HUDEP-2 (cell line): Measurements from ENCODE around the gene BRSK1.

Source experiments
- DNase-seq, 76 experiments: peaks; one replicate each; lab custom pipeline; 2025; ENCODE audit not compliant: unreplicated experiment in 76 of 76; lab: John Stamatoyannopoulos, UW

BRSK1 gene

DNA sequence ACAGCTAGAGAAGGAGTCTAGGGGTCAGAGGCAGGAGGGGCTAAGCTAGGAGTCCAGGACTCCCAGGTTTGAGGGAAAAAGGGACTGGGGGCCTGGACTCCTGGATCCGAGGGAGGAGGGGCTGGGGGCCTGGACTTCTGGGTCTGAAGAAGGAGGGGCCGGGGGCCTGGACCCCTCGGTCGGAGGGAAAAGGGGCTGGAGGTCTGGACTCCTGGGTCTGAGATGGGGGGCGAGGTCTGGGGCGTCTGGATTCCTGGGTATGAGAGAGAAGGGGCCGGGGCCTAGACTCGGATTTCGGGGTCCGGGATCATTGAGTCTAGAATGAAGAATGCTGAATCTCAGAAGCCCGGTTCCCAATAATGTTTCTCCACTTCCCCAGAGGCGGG is 18.5 kb downstream of the BRSK1 start:
- DNase-seq, result no peak

DNA sequence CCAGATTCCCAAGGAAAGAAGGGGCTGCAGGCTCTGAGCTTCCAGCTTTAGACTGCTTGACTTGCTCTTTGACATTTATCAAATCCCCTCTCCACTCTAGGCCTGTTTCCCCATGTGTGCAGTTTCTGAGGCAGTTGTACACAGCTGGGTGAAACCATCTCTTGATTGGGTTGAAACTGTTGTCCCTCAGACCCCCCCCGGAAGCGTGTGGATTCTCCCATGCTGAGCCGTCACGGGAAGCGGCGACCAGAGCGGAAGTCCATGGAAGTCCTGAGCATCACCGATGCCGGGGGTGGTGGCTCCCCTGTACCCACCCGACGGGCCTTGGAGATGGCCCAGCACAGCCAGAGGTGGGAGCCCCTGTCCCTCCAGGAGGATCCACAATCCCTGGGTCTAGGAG is 19.7 kb downstream of the BRSK1 start:
- DNase-seq, result no peak

DNA sequence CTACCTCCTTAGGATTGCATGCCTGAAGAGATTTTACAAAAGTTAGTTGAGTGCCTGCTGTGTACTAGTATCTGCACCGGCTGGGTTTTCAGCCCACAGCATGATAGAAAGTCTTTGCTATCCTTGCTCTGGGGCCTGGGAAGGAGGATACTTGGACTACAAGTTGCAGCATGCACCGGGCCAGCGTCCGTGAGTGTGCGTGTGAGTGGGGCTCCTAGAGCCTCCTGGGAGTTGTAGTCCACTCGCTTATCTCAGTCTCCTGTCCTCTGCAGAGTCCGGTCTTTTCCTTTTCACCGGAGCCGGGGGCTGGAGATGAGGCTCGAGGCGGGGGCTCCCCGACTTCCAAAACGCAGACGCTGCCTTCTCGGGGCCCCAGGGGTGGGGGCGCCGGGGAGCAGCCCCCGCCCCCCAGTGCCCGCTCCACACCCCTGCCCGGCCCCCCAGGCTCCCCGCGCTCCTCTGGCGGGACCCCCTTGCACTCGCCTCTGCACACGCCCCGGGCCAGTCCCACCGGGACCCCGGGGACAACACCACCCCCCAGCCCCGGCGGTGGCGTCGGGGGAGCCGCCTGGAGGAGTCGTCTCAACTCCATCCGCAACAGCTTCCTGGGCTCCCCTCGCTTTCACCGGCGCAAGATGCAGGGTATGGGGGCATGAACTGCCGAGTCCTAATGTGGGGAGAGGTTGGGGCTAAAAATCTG is 20.6 kb downstream of the BRSK1 start:
- DNase-seq, result peak in 45 of 76 experiments; percentile 15 to 67 (median 40)

DNA sequence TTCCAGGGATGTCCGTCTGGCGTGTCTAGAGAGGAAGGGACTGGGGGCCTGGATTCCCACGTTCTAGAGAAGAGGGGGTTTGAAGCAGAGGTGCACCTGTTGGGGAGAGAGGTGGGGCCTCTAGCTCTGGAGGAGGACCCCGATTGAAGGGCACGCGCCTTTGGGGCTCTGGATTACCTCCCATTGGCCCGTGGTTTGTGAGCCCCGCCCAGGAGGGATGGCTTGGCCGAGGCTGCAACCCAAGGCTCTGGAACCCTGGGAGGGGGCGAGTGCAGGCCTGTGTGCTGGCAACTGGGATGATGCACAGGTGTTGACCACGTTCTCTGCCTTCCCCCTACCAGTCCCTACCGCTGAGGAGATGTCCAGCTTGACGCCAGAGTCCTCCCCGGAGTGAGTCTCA is 21.2 kb downstream of the BRSK1 start:
- DNase-seq, result no peak

DNA sequence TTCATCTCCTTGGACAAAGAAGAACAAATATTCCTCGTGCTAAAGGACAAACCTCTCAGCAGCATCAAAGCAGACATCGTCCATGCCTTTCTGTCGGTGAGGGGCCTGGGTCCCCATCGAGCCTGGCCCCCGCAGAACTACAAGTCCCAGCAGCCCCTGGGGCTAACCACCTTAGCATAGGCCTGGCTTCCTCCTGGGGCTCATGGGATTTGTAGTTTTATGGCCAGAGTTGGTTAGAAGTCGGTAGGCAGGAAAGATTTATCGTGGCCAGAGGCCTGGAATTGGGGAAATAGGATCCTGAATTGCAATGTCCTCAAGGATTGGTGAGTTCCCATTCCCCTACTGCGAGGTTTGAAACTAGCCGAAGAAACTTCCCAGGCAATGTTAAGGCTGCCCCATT is 21.7 kb downstream of the BRSK1 start:
- DNase-seq, result peak in 21 of 76 experiments; percentile 10 to 46 (median 31)

DNA sequence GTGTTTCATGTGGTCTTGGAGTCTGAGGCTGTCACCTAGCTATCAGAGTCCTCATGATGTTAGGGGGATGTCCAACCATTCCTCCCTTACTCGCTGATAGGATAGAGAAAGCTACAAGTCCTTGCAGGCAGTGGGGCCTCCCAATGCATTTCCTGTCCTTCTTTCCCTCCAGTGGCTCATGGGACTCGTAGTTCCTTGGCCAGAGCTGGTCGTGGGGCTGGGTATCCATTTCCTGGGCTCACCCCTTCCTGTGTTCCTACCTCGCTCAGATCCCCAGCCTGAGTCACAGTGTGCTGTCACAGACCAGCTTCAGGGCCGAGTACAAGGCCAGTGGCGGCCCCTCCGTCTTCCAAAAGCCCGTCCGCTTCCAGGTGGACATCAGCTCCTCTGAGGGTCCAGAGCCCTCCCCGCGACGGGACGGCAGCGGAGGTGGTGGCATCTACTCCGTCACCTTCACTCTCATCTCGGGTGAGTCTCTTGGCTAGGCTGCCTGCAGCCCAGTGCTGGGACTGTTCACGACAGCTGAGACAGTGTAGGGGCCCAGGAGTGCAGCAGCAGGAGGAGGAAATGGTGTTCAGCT is 22.3 kb downstream of the BRSK1 start:
- no peak for DNase-seq

DNA sequence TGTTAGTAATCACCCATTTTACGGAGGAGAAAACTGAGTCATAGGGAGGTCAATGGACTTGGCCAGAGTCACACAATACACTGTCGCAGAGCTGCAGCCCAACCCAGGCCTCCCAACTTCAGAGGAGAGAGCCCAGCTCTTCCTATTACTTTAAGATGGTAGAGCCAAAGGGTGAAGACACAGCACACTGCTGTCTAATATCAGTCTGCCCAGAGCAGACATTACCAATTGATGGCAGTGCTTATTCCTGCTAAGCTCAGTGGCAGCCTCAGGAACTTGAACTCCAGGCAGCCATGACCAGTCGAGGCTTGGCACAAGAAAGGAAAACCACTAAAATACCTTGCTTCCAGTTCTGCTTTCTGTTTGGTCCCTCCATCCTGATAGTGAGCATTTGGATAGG is 22.9 kb downstream of the BRSK1 start:
- DNase-seq, result no peak

DNA sequence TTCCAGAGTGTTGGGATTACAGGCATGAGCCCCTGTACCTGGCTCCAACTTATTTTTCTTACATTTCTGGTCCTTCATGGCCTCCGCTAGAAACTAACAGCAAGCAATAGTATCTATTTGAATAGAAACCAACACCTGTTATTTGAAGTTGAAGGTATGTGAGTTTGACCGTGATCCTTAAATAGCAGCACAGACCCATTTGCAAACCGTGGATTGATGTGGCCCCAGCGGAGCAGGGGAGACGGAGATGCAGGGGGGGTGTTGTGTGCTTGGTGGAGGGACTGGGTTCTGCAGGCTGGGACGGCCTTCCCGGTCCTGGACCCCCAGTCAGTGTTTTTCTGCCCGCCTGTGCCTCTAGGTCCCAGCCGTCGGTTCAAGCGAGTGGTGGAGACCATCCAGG is 24.5 kb downstream of the BRSK1 start:
- no peak for DNase-seq

DNA sequence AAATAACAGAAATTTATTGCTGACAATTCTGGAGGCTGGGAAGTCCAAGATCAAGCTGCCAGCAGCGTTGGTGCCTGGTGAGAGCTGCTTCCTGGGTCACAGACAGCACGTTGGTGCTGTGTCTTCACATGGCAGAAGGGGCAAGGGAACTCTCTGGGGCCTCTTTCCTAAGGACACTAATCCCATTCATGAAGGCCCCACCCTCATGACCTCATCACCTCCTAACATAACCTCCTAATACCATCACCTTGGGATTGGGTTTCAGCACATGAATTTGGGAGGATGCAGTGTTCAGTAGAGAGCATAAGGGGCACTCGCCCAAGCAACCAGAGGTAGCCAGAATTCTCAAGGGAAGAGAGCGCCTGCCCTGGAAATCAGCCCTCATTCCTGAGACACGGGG is 25.7 kb downstream of the BRSK1 start:
- DNase-seq, result no peak

DNA sequence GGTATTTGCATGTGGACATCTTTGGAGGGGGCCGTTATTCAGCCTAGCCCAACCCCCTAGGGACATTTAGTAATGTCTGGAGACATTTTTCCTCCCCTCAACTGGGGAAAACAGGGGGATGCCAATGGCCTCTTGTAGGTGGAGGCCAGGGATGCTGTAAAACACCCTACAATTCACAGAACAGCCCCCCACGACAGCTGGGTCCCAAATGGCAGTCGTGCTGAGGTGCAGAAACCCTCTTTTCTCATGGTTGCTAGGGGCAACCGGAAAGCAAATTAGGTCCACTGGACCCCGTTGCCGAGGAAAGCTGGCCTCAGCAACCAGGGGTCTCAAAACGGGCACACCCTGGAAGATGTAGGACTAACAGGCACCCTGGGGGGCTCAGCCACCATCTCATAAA is 26.7 kb downstream of the BRSK1 start:
- DNase-seq, result no peak

DNA sequence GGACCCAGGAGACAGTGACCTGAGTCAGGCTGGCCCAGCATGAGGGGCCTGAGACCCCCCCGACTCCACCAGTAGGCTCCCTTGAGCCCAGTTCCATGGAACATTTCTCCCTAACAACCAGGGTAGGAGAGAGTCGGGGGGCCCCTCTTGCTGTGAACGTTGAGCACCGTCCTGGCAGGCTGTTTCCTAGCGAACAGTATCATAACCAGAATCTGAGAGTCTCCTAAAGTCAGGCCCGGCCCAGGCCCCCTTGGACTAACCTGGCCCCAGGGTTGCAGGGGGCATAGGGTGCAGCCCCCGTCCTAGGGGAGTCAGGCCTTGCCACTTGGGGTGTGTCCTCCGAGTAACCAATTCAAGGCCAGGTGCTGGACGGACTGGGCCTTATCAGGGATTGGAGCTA is 27.6 kb downstream of the BRSK1 start:
- no peak for DNase-seq

DNA sequence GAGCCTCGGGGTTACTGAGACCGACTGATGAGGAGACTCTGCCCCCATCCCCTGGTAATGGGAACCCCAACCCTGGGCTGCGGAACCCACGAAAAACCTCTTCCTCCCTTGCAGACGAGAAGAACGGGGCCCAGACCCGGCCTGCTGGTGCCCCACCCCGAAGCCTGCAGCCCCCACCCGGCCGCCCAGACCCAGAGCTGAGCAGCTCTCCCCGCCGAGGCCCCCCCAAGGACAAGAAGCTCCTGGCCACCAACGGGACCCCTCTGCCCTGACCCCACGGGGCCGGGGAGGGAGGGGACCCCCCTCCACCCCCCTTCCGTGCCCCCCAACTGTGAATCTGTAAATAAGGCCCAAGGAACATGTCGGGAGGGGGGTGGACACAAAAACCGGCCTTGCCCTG is 28.0 kb downstream of the BRSK1 start:
- DNase-seq, result no peak

DNA sequence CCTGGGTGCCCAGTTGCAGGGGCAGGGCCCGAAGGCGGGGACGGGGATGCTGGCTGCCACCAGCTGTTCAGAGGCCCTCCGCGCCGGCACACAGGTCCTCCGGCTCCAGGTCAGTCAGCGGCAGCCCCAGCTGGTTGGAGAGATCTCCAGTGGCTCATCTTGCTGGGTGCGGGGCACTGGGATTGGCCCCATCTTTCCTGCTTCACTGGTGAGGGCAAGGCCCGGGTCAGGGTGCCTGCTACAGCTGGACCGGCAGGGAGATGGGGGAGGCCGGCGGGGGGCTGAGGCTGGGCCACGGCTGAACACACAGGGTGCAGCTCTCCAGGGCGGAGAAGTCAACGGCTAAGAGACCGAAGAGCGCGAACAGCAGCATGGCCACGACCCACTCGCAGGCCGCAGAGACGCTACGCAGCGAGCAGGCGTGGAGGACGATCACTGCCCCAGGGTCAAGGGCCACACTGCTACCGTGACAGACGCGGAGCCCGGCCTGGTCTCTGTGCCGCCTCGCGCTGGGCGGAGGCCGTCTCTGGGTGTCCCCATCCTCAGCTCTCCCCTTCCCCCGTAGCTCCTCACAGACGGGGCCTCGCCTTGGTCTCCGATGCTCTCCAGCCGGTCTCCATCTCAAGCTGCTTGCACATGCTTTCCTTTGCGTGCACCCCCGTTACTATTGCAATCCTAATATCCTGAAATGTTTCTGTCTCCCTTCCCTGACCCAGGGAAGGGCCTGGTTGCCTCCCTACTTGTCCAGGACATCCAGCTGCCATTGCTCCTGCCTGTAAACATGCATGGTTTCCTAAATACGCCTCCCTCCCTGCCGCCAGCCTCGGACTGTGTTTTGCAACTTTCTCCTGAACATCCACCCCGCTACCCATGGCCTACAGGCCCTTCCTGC is 29.1 kb downstream of the BRSK1 start:
- no peak for DNase-seq

DNA sequence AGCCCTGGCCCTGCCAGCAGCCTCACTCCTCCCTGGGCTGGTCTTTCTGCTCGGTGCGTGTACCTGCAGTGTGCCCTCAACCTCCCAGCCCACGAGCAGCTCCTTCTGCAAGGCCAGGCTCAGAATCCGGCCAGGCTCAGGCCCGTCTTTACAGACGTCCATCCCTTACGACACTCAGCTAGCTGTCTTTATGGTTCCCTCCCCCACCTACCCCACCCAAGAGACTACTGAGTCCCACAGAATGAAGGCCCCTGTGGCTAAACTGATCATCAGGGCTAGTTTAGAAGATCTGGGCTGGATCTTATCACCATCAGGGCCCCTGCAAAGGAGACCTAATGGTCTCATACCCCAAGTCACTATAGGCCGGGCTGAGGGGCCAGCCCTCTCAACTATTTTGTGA is 30.6 kb downstream of the BRSK1 start:
- no peak for DNase-seq

DNA sequence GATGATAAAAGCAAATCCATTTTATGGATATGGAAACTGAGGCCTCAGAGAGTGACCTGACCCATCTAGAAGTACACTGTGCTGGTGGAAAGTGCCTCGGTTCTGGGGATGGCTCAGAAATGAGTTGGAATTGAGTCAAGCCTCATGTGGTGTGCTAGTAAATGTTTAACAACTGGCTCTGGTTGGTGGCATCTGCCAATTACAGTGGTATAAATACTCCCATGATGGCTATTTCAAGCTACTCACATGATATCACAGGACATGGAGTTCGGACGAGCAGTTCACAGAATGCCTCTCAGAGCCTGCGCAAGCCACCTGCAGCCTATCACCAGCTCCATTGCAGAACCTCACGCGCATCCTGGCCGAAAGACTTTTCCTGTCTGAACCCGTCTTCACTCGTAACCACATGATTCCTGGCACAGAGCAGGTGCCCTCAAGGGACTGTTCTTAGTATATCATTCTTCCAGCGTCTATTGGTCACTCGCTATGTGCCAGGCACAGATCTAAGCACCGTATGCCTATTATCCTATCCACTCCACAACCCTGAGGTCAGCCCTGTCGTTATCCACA is 32.2 kb downstream of the BRSK1 start:
- no peak for DNase-seq

DNA sequence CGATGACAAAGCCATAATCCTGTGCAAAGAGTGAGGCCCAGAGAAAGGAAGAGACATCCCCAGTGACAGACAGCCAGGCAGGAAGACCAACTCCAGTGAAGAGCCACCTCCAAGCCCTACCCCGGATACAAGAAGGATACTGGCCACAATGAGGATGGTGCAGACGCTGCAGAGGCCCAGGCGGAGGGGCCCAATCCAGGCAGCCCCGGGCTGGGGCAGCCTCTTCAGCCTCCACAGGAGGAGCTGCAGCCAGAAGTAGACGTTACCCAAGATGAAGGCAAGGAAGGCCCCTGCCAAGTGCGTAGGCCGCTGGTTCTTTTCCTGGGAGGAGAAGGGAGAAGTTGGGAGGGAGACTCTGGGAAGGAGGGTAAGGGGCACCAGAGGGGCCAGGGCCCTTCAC is 32.8 kb downstream of the BRSK1 start:
- DNase-seq, result no peak

DNA sequence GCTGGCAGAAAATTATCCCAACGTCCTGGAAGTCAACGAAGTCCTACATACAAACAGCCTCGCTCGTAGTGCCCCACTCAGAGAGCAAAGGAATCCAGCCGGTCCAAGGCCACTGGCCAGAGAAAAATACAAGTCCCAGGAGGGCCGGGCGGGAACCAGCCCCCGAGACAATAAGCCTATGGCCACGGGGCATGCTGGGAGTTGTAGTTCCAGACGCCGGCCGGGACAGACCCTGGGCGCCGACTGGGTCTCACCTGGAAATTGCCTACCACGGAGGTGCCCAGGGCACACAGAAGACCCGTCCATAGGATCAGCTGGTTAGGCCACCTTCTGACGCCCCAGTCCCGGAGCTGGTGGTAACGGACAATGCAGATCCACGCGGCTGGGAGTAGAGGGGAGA is 36.0 kb downstream of the BRSK1 start:
- DNase-seq, result peak in 2 of 76 experiments; percentile 14 to 15

DNA sequence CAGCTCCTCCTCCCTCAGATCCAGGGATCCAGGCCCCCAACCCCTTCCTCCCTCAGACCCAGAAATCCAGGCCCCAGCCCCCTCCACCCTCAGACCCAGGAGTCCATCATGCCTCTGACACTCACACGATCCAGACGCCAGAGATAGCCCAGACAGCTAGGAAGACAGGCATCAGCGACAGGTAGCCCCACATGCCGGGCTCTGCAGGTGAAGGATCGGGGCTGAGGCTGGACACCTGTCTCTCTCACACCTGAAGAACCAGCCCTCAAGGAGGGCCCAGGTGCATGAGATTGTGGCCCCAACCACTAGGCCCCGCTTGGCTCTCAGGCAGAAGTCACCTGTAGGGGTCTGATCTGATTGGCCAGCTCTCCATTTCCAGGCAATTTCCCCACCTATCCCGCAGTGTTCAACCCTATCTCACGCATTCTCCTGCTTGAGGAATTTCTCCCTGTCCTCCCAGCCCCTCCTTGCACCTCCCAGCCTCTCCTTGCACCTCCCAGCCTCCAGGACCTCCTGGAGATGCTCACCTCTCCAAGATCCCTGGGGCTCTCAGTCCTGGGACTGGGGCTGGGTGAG is 37.1 kb downstream of the BRSK1 start:
- DNase-seq, result no peak

DNA sequence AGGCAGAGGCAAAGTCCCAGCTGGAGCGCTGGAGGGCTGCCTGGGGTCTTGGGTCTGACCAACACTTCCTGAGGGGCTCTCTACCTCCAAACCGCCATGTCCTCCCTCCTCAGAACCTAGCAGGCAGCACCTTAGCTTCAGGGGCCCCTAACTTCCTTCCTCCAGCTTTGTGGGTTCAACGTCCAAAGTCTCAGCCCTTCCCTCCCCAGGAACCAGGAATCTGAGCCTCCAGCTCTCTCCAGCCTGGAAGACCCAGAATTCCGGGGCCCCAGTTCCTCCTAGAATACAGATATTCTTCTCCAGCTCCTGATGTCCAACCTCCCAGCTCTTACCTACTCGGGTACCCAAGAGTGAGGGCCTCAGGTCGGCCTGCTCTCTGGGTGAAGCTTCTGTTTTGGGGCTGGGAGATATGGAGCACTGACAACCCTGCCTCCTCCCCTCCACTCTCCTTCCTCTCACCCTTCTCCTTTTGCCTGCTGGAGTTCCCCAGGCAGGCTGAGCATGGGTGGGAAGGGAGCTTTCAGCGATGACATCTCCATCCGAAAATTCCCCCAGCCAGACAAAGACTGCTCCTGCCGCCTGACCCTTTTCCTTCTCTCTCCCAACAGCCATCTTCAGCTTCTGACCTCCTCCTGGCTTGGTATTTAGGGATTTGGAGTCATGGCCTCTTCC is 37.8 kb downstream of the BRSK1 start:
- DNase-seq, result no peak

DNA sequence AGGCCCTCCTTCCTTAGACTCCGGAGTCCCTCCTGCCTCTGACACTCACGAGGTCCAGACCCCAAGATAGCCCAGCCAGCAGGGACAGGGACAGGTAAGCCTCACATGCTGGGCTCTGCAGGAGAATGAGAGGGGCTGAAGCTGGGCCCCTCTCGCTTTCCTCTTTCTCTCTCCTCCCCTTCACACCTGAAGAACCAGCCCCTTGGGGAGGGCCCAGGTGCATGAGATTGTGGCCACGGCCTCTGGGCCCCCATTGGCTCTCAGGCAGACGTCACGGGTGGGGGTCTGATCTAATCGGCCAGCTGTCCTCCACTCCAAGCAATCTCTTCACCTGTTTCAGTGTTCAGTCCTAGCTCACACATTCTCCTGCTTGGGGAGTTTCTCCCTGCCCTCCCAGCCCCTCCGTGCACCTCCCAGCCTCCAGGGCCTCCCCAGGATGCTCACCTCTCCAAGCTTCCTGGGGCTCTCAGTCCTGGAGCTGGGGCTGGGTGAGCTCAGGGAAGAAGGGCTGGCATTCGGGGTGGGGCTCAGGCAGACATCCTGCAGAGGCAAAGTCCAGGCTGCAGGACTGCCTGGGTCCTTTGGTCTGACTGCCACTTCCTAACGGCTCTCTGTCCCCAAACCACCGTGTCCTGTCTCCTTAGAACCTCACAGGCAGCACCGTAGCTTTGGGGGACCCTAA is 38.5 kb downstream of the BRSK1 start:
- DNase-seq, result no peak
